Kasumi-1 (cell line): ENCODE measurements around the gene PCIF1.
"Not testable (repeated sequence)": the region's sequence is repeated elsewhere in the genome, so short reads cannot be mapped to it uniquely, and the experiment has no call there.

Experiments used
- DNase-seq, 2 experiments: peaks; one replicate each; lab custom pipeline; 2025; lab: John Stamatoyannopoulos, UW

PCIF1 gene

DNA sequence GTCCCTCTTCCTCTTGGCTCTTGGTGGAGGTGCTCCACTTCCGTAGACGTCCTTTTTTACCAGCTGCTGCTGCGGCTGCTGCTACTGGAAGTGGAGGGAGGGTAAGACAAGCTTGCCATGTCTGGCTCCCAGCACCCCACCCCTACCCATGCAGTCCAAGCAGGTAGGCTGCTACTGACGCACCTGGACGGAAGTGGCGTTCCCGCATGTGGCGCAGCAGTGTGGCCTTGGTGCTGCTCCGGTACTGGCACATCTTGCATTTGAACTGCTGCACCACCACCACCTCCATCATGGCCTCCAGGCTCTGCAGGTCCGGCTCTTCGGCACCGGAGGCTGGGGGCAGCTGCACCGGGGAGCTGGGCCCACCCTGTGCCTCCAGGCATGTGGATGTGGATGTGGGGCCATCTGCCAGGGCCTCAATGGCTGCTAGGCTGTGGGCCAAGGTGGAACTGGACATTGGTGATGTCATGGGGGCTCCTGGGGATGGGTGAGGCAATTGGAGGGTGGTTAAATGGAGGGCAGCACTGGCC lies 33.1 kb downstream of the PCIF1 start:
- DNase-seq = no peak

DNA sequence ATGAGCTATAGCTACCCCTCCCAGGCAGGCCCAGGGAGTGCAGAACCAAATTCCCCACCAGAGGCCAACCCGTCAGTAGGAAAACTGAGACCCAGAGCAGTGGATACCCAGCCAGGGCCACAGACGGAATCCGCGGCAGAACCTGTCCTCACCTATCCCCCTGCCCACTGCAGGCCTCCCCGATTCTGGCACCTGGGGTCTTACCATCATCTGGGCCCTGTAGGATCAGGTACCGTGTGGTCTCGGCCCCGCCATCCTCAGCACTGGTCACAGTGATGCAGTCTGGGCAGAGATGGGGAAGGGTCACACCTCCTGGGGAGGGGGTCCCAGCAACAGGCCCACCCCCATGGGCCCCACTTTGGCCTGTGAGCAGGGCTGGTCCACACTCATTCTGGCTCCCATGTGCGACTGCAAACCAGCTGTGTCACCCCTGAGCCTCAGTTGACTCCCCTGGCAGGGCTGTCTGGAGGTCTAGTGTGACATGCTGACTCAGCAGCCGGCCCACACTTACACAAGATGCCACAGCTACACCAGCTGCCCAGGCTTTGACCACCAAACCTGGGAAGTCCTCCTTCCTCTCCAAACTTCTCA lies 33.7 kb downstream of the PCIF1 start:
- no peak for DNase-seq

DNA sequence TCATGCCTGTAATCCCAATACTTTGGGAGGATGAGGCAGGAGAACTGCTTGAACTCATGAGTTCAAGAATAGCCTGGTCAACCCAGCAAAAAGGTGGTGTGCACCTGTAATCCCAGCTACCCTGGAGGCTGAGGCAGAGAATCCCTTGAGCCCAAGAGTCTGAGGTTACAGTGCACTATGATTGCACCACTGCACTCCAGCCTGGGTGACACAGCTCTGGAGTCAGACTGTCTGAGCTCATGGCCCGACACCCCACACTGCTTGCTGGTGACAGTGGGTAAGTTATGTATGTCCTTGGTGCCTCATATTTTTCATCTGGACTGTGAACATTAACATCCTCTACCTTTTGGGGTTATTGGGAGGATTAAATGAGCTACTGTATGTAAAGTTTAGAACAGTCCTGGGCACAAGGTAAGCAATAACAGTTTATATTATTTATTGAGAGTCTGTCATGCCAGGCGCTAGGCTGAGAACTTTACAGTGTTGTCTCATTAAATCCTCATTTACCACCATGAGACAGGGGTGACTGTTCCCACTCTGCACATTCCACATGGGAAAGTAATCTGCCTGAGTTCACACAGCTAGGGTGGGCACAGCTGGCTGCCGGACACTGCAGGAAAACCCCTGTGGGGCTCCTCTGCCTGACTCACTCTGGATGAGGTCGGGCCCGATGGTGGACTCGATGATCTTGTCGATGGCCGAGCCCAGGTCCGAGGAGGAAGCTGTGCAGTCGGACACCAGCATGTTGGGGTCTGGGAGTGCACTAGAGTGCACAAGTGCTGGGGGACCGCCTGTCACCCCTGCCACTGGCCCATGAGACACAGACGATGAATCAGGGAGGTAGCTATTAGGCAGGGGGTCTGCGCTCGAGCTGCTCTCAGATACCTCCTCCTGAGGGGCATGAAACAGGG lies 34.6 kb downstream of the PCIF1 start:
- no peak for DNase-seq

DNA sequence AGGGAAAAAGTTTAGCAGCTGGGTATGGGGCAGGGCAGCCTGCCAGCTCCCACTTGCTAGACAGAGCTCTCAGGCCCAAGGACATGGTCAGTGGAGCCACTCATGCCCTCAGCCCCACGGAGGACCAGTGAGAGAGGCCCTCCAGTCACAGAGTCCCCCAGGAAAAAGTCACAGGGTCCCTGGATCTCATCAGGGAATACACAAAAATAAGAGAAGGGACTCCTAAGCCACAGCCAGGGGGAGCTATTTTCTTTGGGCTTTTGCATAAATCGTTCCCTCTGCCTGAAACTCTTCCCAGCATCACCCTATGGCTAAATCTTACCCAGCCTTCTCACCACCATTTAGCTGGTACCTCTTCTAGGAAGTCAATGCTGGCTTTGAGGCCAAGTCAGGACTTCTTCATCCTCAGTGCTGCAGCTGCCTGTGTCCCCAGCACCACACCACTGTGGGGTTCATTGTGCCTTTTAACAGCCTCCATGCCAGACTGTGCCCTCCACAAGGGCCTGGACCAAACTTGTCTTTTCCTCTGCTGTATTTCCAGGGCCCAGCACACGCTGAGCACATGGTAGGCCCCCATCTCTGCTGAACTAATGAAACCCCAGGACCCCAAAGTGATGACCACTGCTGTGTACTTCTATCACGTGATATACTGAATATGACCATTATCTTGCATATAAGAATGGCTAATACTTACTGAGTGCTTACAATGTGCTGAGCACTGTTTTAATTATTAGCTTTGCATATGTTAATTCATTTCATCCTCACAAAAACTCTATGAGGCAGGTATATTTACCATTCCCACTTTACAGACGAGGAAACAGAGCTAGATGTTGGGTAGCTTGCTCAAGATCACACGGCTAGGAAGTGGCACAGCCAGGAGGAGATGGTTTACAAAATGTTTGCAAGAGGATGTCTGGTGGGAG lies 35.5 kb downstream of the PCIF1 start:
- DNase-seq = peak; percentile 70 to 85

DNA sequence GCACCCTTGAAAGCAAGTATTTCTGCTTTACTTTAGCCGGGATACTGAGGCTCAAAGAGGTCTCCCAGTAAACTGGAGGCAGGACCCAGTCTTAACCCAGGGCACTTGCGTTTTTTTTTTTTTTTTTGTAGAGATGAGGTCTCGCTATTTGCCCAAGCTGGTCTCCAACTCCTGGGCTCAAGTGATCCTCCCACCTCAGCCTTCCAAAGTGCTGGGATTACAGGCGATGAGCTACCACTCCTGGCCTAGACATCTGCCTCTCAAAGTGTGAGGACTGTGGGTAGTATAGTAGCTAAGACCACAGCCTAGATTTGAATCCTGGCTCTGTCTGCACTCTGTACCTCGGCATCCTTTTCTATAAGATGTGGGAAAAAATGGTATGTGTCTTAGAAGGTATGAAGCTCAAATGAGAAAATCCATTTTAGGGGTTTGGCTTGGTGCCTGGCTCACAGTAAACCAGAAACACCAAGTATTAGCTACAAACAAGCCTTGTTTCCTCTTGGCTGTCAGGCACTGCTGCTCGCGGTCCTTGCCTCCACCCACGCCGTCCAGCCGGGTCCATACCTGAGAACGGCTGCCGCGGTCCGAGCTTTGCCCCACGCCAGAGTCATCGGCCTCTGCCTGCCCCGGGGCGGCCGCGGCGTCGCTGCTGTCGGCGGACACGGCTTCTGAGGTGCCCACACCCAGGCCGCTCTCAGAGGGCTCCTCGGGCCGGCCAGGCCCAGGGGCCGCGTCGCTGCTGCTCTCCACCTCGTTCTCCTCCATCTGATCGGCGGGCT lies 36.4 kb downstream of the PCIF1 start:
- DNase-seq = no peak

DNA sequence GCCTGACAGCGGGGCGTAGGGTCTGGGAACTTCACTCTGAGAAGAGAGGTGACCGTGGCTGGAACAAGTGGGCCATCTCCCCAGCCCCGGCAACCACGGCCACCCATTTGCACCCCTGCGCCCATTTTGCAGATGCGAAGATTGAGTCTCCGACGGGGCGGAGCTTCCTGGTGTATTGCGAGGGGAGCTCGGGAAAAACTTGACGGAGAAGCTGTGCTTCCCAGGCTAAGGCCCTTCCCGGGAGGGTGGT lies 36.9 kb downstream of the PCIF1 start:
- DNase-seq = peak in 1 of 2 experiments; percentile 49

DNA sequence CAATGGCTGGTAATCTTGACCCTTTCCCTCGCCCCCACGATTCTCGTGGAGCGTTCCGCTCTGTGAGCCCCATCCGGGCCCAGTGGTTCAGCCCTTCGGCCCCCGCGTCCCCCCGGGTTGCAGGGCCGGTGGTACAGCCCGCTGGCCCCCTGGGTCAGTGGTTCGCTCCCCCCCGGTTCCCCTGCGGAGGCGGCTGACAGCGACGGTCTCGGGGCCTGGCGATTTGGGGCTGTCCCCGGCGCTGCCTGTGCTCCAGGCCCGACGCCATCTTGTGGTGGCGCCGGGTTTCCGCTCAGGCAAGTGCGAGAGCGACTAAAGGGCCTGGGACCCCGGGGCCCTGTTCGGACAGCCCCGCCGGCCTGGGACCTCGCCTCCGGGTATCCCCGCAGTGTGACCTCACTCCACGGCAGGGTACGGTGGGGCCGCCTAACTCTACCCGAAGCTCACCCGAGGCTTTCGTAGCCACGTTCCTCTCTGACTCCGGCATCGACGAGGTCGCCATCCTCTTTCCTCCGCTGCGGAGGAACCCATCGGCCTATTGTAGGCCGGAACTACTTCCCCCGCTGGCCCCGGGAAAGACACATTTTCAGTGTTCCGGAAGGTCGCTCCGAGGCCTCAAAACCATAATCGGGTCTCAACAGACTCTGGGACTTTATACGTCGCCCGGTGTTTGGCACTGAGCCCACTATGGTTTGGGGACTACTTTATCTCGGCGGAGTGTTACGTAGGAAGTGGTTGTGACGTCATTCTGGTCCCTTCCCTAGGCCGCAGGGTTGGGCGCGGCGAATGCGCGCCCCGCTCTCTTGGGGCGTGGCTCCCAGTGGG lies 37.4 kb downstream of the PCIF1 start, which contains the start of gene ZNF335:
Gene ZNF335, minus strand, starts transcription at position 529 of the 825 bp plus-strand sequence. CDS start 793 bp downstream, outside the sequence.
- DNase-seq = peak; percentile 90 to 91

DNA sequence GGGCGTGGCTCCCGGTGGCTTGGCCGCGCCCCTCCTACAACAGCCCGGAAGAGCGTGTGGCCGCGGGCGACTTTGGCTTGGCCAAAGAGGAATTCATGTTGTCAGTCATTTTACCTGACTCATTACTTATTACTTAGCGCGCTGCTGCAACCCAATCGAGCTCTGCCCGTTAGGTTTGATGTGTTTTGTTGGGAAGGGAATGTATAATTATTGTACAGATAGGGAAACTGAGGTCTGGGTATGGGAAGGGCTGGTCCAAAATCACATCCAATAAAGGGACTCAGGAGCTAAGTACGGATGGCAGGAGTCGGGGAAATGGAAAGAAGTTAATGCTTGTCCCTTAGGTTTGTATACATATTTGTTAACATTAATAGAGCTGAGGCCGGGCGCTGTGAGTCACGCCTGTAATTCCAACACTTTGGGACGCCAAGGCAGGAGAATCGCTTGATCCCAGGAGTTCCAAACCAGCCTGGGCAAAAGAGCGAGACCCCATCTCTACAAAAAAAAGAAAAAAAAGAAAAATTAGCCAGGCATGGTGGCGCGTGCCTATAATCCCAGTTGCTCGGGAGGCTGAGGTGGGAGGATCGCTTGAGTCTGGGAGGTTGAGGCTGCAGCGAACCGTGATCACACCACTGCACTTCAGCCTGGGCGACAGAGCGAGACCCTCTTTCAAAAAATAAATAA lies 38.2 kb downstream of the PCIF1 start:
- no peak for DNase-seq

DNA sequence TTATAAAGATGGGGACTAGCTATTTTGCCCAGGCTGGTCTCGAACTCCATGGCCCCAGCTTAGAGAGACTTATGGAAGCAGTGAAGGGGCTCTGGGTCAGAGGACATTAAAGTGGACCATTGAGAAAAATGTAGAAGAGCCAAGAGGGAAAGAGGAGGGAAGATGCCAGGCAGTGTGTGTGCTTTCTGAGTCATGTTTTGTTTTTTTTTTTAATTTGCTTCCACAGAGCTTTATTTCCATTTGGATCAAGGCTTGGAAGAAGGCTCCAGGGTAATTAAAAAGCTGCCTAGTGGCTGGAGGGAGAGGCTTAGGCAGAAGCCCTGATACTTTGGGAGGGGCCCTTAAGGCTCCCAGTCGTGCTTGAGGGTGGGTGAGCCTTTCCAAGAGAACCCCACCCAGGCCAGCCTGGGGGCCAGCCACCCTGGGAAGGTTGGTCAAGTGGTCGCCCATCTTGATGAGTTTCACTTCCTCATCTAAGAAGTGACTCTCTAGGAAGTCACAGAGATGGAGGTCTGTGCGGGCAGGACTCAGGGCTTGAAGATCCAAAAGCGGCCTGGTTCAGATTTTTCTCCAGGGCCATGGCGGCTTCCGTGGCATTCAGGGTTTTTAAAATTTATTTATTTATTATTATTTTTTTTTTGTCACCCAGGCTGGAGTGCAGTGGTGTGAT lies 40.5 kb downstream of the PCIF1 start:
- DNase-seq = no peak

DNA sequence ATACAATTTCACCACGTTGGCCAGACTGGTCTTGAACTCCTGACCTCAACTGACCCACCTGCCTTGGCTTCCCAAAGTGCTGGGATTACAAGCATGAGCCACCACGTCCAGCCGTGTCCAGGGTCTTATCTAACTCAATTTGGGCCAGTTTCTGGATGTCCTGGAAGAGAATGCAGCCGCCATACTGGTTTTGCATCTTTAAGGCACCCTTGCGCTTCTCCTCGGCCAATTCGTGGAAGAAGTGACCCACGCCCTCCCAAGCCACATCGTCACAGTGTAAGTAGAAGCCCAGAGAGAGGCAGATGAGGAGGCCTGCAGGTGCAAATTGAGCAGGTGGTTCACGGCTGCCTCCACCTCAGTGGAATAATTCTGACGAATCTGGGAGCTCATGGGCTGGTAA lies 41.2 kb downstream of the PCIF1 start:
- DNase-seq = no peak

DNA sequence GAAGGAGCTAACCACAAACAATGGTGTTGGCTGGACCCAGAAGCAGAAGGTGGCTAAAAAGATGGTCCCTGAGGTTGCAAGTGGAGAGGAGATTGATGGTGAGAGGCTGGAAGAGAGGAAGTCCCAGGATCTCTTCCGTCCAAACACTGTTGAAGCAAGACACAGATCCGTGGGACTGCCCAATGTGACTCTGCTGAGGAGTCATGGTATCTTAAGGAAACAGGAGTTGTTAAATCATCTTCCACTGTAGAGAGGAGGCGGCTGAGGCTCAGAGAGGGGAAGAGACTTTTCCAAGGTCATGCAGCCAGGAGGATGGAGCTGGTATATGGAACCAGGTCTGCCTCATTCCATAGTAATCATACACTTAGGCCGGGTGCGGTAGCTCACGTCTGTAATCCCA lies 41.6 kb downstream of the PCIF1 start:
- no peak for DNase-seq

DNA sequence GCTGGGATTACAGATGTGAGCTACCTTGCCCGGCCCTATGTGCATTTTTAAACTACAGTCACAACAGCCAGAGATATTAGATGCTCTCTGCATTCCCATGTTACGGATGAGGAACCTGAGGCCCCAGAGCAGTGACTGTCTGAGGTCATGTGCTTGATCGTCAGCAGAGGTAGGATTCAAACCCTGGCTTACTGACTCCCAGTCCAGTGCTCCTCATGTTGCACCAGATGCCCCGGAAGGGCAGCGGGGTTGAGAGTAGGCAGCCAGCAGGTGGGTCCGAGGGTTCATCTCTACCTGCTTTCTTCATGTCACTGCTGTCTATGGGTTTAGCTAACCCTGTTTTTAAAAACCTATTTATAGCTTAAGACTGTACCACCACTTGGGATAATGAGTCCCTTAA lies 46.8 kb downstream of the PCIF1 start:
- no peak for DNase-seq

DNA sequence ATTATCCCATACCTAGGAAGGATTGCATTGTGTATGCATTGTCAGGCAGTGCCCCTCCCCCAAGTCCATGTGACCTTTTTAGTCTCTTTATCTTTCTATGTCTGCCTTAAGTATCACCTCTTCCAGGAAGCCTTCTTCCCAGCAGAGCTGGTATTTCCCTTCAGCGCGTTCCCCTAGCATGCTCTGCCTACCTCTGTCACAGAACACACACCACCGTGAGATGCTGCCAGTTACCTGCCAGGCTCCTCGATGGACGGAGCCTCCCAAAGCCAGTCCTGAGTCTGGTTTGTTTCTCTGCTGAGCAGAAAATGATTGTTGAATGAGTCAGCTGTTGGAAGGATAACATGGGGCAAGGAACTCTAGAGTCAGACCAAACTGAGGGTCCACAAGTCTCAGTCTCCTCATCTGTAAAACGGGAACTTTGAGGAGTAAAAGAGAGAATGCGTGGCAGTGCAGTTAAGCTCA lies 48.8 kb downstream of the PCIF1 start:
- no peak for DNase-seq

DNA sequence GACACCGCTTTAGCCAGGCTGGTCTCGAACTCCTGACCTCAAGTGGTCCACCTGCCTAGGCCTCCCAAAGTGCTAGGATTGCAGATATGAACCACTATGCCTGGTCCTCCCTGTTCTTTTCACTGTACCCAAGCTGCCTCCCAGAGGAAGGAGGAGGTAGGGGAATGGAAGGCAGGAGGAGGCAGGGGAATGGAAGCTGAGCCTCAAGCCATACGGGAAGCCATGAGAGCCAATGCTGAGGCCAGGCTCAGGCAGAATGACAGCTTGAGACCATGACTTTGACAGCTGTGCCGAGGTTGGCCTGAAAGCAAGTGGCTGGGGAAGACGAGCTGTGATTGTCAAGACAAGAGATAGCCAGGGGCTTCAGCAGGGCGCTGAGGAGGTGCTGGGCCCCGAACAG lies 51.1 kb downstream of the PCIF1 start:
- DNase-seq = no peak

DNA sequence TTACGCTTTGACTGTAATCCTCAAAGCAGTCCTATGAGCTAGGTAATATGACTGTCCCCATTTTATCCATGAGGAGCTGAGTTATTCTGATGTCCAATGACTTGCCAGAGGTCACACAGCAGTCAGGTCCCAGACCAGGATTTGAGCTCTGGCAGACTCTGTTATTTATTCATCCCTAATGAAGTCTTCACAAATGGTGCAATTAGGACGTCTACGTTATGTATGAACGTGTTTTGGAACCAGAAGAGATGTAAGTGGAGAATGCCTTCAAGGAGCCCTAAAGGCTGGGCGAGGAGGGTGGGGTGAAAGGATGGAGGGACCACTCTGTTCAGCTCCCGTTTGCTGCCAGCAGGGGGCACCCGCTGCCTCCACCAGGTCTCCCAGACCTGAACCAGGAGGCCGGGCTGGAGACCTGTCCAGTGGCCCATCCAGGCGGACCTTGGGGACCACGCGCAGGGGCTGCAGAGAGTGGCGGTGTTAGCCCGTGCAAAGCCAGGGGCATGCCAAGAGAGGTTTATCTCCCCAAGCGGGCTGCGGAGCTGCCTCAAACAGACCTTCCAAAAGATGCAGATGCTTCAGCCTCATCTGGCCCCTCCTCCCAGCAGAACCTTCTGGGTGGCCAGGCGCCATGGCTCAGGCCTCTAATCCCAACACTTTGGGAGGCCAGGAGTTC lies 52.8 kb downstream of the PCIF1 start:
- peak; percentile 33 to 61 for DNase-seq

DNA sequence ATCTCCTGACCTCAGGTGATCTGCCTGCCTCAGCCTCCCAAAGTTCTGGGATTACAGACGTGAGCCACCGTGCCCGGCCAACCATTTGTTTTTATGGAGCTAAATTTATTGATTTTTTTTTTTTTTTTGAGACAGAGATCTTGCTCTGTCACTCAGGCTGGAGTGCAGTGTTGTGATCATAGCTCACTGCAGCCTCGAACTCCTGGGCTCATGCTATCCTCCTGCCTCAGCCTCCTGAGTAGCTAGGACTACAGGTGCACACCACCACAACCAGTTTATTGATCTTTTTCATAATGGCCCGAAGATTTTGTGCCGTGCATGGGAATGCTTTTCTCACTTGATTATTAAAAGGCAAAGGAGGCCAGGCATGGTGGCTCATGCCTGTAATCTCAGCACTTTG lies 54.3 kb downstream of the PCIF1 start:
- DNase-seq = not testable (repeated sequence)

DNA sequence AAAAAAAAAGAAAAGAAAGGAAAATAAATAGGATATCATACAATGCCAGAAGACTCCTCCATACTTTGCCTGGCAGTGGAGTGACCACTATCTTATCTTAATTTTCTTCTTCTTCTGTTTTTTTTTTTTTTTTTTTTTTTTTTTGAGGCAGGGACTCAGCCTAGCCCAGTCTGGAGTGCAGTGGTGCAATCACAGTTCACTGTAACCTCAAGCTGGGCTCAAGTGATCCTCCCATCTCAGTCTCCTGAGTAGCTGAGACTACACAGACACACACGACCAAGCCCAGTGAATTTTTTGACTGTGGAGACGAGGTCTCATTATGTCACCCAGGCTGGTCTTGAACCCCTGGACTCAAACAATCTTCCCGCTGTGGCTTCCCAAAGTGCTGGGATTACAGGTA lies 57.1 kb downstream of the PCIF1 start:
- DNase-seq = no peak

DNA sequence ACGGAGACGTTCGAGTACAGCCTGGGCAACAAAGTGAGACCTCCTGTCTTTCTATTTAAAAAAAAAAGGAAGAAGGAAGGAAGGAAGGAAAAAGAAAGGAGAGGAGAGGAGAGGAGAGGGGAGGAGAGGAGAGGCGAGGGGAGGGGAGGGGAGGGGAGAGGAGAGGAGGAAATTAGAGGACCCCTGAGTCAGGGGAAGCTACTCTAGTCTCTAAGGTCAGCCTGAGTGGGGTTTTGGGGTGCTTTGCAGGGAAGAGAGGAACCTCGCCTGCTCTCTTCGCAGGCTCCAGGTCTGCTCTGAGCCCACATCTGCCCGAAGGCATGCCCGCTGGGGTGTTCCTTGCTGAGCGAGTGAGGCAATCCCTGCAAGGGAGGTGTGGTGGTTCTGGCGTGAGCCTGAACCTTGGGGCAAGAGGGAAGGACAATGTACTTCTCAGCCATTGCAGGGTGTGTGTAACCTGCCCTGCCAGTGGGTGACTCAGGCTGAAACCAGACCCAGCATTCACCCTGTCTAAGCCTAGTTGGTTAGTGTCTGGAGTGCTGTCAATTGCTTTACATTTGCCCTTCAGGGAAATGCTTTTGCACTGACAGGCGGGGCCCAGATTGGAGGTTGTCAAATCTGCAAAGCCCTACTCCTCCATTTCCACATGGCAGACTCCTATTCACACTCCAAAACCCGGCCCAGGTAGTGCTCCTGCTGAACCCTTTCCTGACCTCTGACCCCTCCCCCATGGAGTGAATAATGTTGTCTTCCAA lies 58.9 kb downstream of the PCIF1 start:
- no peak for DNase-seq
